ENCODE measurements around the gene DCHS1.

DNA sequence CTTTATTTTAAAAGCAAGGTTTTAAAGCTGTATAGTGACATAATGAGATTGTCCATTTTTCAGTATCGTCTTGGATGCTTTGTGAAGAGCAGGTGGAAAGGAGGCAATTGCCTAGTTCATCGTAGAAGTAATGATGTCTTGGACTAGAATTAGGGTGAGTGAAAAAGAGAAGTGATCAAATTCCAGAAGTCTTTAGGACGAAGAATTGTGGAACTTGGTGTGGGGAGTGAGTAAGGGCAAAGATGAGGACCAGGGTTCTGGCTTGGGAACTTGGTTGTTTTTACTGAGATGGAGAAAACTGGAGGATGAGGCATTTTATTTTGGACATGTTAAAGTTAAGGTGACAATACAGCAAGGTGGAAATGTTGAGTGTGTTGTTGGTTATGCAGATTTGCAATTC is 50.8 kb downstream of the DCHS1 start:
- TF ChIP-seq CTCF (IDR thresholded peaks at IDR 0.05) (no peak), POLR2A (IDR thresholded peaks at IDR 0.05) (no peak)
